ENCODE data around the gene NUAK2. TPM values are rescaled to one million over a fixed set of nuclear protein-coding genes. Genes with fewer than 3 reads are reported as not detected.

NUAK2 gene
- polyA plus RNA-seq, 1 donor from 2014 or later = 1.4 TPM

GRCh38 chr1:205262731-205263171 is 58.8 kb downstream of the NUAK2 start:
- Histone ChIP-seq H3F3A (ENCODE audit: insufficient read depth, low read length, poor library complexity, severe bottlenecking) (no peaks in the 10 kb centered on the region), H3K9me3 (ENCODE audit: low read length) (no peaks in the 10 kb centered on the region), H4K20me1 (ENCODE audit: insufficient read depth) (no peaks in the 10 kb centered on the region), H3K9me2 (ENCODE audit: insufficient read depth, low read length) (no peaks in the 10 kb centered on the region), H3K4me3 (ENCODE audit: low read length) (no peak overlapping the region), H3K9ac (ENCODE audit: low read length) (no peak overlapping the region), H3K27ac (ENCODE audit: low read length) (no peak overlapping the region), H3K36me3 (ENCODE audit: insufficient read depth, low read length) (no peaks in the 10 kb centered on the region), H2AFZ (ENCODE audit: low read depth, low read length) (no peak overlapping the region), H3K27me3 (ENCODE audit: insufficient read depth, low read depth, low read length) (no peaks in the 10 kb centered on the region), H3K79me2 (replicated peaks; ENCODE audit: insufficient read depth, low read length) (no peaks in the 10 kb centered on the region), H3K4me2 (ENCODE audit: low read length) (no peak overlapping the region)
- no peak for TF ChIP-seq RAD21 (conservative IDR thresholded peaks at IDR 0.05)
- no peak for TF ChIP-seq REST (IDR thresholded peaks at IDR 0.05; ENCODE audit: borderline replicate concordance)

GRCh38 chr1:205261946-205262691 is 59.4 kb downstream of the NUAK2 start:
- Histone ChIP-seq H3K27ac (ENCODE audit: low read length) (no peak overlapping the region), H3K36me3 (ENCODE audit: insufficient read depth, low read length) (no peaks in the 10 kb centered on the region), H4K20me1 (ENCODE audit: insufficient read depth) (no peaks in the 10 kb centered on the region), H3K9me2 (ENCODE audit: insufficient read depth, low read length) (no peaks in the 10 kb centered on the region), H3K4me3 (ENCODE audit: low read length) (no peak overlapping the region), H2AFZ (ENCODE audit: low read depth, low read length) (no peak overlapping the region), H3K27me3 (ENCODE audit: insufficient read depth, low read depth, low read length) (no peaks in the 10 kb centered on the region), H3K9me3 (ENCODE audit: low read length) (no peaks in the 10 kb centered on the region), H3K4me2 (ENCODE audit: low read length) (no peak overlapping the region), H3K79me2 (replicated peaks; ENCODE audit: insufficient read depth, low read length) (no peaks in the 10 kb centered on the region), H3F3A (ENCODE audit: insufficient read depth, low read length, poor library complexity, severe bottlenecking) (no peaks in the 10 kb centered on the region), H3K9ac (ENCODE audit: low read length) (no peak overlapping the region)
- TF ChIP-seq RAD21 (conservative IDR thresholded peaks at IDR 0.05) (no peak), SMC3 (conservative IDR thresholded peaks at IDR 0.05; ENCODE audit: poor library complexity) (no peak), EP300 (conservative IDR thresholded peaks at IDR 0.05; ENCODE audit: poor library complexity, severe bottlenecking) (no peak), MXI1 (conservative IDR thresholded peaks at IDR 0.05; ENCODE audit: poor library complexity, severe bottlenecking) (no peak), TAF1 (IDR thresholded peaks at IDR 0.05; ENCODE audit: low read depth) (no peak), CTCF (IDR thresholded peaks at IDR 0.05; ENCODE audit: poor library complexity, severe bottlenecking) (no peak), EZH2 (IDR thresholded peaks at IDR 0.05; ENCODE audit: borderline replicate concordance, insufficient read depth, low read length, poor library complexity, severe bottlenecking) (no peak), REST (IDR thresholded peaks at IDR 0.05; ENCODE audit: borderline replicate concordance) (no peak), POLR2AphosphoS5 (IDR thresholded peaks at IDR 0.05) (no peak)
